ENCODE measurements around the gene ANKRD11. TPM values are rescaled to one million over a fixed set of nuclear protein-coding genes. Genes with fewer than 3 reads are reported as not detected.

The ANKRD11 gene
- total and polyA plus RNA-seq, 2 donors (not counting 3 experiments of a cell fraction or from before 2014, with no cell fraction given) = 55.8 to 191 TPM

DNA sequence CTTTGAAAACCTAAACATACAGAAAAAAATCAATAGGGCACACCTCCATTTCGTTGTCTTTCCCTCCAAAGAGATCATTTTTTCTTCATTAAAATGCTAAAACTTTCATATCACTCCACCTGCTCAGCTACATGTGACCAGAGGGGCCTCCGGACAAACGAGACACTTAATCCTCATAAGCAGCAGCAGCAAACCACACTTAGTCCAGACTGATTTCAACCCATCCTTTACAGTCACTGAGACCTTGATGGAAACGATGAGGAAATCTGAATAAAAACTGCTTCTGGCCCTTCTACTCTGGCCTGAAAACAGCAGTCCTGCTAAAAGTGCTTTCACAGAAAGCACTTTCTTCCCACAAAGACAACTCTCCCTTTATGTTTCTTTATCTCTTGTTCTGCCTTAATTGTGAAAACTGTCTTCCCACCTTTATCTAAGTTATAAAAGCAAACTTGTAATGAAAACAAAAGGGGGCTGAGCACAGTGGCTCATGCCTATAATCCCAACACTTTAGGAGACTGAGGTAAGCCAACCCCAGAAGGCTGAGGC lies 4.6 kb downstream of the ANKRD11 start:
- DNase-seq (ENCODE audit: low read depth, low spot score) (no peak), FAIRE-seq (no peak)
- Histone ChIP-seq H3K9me1 (replicated peaks; ENCODE audit: control insufficient read depth, extremely low read depth, insufficient read depth, low read length) (no peaks in the 10 kb centered on the region), H4K20me1 (replicated peaks; ENCODE audit: control insufficient read depth, extremely low read depth, insufficient read depth, low read length) (peaks cover 17% of the 10 kb centered on the region), H3K27me3 (ENCODE audit: control insufficient read depth in 2 of 2, insufficient read depth in 2 of 2, low read length in 2 of 2) (no peaks in the 10 kb centered on the region), H3K9ac (replicated peaks; ENCODE audit: extremely low read depth, insufficient read depth, low read length) (no peak overlapping the region), H3K9me3 (replicated peaks; ENCODE audit: control insufficient read depth, insufficient read depth, low read length) (no peaks in the 10 kb centered on the region), H2AFZ (ENCODE audit: low read depth, low read length) (no peak overlapping the region), H3K4me3 (replicated peaks in 1 of 3; ENCODE audit: insufficient read depth in 1 of 3, low read depth in 1 of 3, low read length in 3 of 3) (no peak overlapping the region), H3K36me3 (ENCODE audit: control insufficient read depth in 2 of 2, extremely low read depth in 1 of 2, insufficient read depth in 2 of 2, low read length in 2 of 2) (no peaks in the 10 kb centered on the region), H3K79me2 (ENCODE audit: control insufficient read depth, insufficient read depth, low read length) (peaks cover 91% of the 10 kb centered on the region), H3K4me1 (ENCODE audit: control insufficient read depth, extremely low read depth, insufficient read depth, low read length) (peaks cover 12% of the 10 kb centered on the region), H3K27ac (ENCODE audit: insufficient read depth, low read depth, low read length) (no peak overlapping the region), H3K4me2 (ENCODE audit: insufficient read depth, low read length) (no peak overlapping the region)
- dilution Hi-C loops (cut with MboI; ENCODE audit: extremely low pct_ligation_motif_present, low sequenced_read_pairs) (no loop called here), intact Hi-C loops (cut with micrococcal nuclease) (loop anchor here (5.0 kb wide), 2 partner anchors 33 to 168 kb away; no protein-coding TSS in a partner anchor)
- ChIA-PET CTCF (interaction anchor here (1.0 kb wide), 1 partner anchor 11 kb away, joined by 3 read pairs; no protein-coding TSS in a partner anchor), POLR2A (no interaction called here)
- no peak for TF ChIP-seq JUN (IDR thresholded peaks at IDR 0.05; ENCODE audit: borderline replicate concordance, insufficient read depth, insufficient read length, low read depth)
- no peak for TF ChIP-seq POLR2A (IDR thresholded peaks at IDR 0.05; ENCODE audit: low read depth, low read length)
- TF ChIP-seq MYC (IDR thresholded peaks at IDR 0.05; ENCODE audit: low read depth, low read length) = no peak
- TF ChIP-seq GATA2 (IDR thresholded peaks at IDR 0.05; ENCODE audit: insufficient read depth, insufficient read length, low read depth, low read length) = no peak
- TF ChIP-seq, protein P1, sequence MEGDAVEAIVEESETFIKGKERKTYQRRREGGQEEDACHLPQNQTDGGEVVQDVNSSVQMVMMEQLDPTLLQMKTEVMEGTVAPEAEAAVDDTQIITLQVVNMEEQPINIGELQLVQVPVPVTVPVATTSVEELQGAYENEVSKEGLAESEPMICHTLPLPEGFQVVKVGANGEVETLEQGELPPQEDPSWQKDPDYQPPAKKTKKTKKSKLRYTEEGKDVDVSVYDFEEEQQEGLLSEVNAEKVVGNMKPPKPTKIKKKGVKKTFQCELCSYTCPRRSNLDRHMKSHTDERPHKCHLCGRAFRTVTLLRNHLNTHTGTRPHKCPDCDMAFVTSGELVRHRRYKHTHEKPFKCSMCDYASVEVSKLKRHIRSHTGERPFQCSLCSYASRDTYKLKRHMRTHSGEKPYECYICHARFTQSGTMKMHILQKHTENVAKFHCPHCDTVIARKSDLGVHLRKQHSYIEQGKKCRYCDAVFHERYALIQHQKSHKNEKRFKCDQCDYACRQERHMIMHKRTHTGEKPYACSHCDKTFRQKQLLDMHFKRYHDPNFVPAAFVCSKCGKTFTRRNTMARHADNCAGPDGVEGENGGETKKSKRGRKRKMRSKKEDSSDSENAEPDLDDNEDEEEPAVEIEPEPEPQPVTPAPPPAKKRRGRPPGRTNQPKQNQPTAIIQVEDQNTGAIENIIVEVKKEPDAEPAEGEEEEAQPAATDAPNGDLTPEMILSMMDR (IDR thresholded peaks at IDR 0.05; ENCODE audit: extremely low read depth in 1 of 2, insufficient read depth in 1 of 2, low read depth in 1 of 2, low read length in 2 of 2) = no peak
- TF ChIP-seq POLR2AphosphoS5 (IDR thresholded peaks at IDR 0.05; ENCODE audit: insufficient read depth, low read depth, low read length) = no peak
- no peak for TF ChIP-seq FOS (IDR thresholded peaks at IDR 0.05; ENCODE audit: borderline replicate concordance, insufficient read depth, low read length)
- TF ChIP-seq EZH2 (IDR thresholded peaks at IDR 0.05; ENCODE audit: borderline replicate concordance, low read depth, low read length, severe bottlenecking) = no peak
- TF ChIP-seq, protein P2, sequence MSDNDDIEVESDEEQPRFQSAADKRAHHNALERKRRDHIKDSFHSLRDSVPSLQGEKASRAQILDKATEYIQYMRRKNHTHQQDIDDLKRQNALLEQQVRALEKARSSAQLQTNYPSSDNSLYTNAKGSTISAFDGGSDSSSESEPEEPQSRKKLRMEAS (IDR thresholded peaks at IDR 0.05; ENCODE audit: insufficient read depth, insufficient read length) = no peak
- BruUV-seq (replicated peaks) = no TSS peak
